GM12875 (cell line): ENCODE measurements around the gene ZBTB16.

ENCODE experiments used
- H3K4me3 ChIP-seq: one replicate; pipeline ENCODE4 v1.5.1; 2011; ENCODE audit warnings: low read depth, low read length, control low read depth
- CTCF ChIP-seq: IDR thresholded peaks from 2 replicates; pipeline ENCODE4 v1.5.1; 2011; ENCODE audit warnings: low read depth, mild to moderate bottlenecking, control low read depth, inconsistent platforms, low read length, moderate library complexity, borderline replicate concordance; ENCODE audit not compliant: insufficient read depth

ZBTB16 gene

GRCh38 chr11:114129142-114129541 is 69.6 kb downstream of the ZBTB16 start:
- no peak for TF ChIP-seq CTCF
- H3K4me3 ChIP-seq, result no peak overlapping the region

- H3K4me3 ChIP-seq, result no peak overlapping the region
- no peak for TF ChIP-seq CTCF
Observed at GRCh38 chr11:114129699-114130098, 70.2 kb downstream of the ZBTB16 start.

- TF ChIP-seq CTCF, result no peak
- H3K4me3 ChIP-seq, result no peak overlapping the region
Observed at GRCh38 chr11:114130115-114130576, 70.6 kb downstream of the ZBTB16 start.

- H3K4me3 ChIP-seq, result no peak overlapping the region
- no peak for TF ChIP-seq CTCF
Observed at GRCh38 chr11:114130629-114131277, 71.2 kb downstream of the ZBTB16 start.

GRCh38 chr11:114131461-114131864 is 72.0 kb downstream of the ZBTB16 start:
- no peak for TF ChIP-seq CTCF
- H3K4me3 ChIP-seq, result no peak overlapping the region

- H3K4me3 ChIP-seq, result no peak overlapping the region
- TF ChIP-seq CTCF, result no peak
Observed at GRCh38 chr11:114132417-114132816, 72.9 kb downstream of the ZBTB16 start.

- no peak overlapping the region for H3K4me3 ChIP-seq
Observed at GRCh38 chr11:114132944-114133394, 73.5 kb downstream of the ZBTB16 start.

More at GRCh38 chr11:114132944-114133394, 73.5 kb downstream of the ZBTB16 start:
- TF ChIP-seq CTCF, result no peak
